PC-9 (cell line): ENCODE data around the gene PAPOLG.

Experiments used
- EZH2 ChIP-seq: fragments of 200-600 bp; sonication (generic); IDR thresholded peaks from 2 replicates; pipeline ENCODE4 v1.8.0; 2017; ENCODE audit warnings: antibody characterized with exemption, low read depth
- TF ChIP-seq, protein P1 (sequence below): fragments of 200-600 bp; sonication (generic); conservative IDR thresholded peaks from 2 replicates; pipeline ENCODE4 v1.6.1; 2017; ENCODE audit warnings: mixed run types, antibody characterized with exemption, mild to moderate bottlenecking, moderate library complexity

GRCh38 chr2:60840880-60841279 lies 84.8 kb downstream of the PAPOLG start:
- TF ChIP-seq, protein P1, sequence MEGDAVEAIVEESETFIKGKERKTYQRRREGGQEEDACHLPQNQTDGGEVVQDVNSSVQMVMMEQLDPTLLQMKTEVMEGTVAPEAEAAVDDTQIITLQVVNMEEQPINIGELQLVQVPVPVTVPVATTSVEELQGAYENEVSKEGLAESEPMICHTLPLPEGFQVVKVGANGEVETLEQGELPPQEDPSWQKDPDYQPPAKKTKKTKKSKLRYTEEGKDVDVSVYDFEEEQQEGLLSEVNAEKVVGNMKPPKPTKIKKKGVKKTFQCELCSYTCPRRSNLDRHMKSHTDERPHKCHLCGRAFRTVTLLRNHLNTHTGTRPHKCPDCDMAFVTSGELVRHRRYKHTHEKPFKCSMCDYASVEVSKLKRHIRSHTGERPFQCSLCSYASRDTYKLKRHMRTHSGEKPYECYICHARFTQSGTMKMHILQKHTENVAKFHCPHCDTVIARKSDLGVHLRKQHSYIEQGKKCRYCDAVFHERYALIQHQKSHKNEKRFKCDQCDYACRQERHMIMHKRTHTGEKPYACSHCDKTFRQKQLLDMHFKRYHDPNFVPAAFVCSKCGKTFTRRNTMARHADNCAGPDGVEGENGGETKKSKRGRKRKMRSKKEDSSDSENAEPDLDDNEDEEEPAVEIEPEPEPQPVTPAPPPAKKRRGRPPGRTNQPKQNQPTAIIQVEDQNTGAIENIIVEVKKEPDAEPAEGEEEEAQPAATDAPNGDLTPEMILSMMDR = no peak
- TF ChIP-seq EZH2 = no peak
